Measurements from ENCODE around the gene LAMB2.
A peak's percentile ranks its signal among the peaks of the same experiment; 100 is the strongest.

Gene LAMB2

DNA sequence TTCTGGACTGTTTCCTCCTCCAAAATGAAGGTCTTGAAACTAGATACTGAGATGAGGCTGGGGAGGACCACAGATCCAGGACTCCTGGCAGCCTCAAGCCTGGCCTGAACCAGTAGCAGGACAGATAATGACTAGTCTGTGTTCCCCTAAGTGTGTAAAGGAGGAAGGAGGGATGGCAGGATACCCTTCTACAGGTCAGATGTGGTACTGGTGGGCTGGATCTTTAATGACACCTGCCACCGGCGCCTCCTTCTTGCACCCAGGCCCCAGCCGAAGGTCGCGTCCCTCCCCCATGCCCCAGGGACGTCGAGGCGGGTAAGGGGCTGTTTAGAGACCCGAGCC lies 12.8 kb downstream of the LAMB2 start:
- no peak for DNase-seq

DNA sequence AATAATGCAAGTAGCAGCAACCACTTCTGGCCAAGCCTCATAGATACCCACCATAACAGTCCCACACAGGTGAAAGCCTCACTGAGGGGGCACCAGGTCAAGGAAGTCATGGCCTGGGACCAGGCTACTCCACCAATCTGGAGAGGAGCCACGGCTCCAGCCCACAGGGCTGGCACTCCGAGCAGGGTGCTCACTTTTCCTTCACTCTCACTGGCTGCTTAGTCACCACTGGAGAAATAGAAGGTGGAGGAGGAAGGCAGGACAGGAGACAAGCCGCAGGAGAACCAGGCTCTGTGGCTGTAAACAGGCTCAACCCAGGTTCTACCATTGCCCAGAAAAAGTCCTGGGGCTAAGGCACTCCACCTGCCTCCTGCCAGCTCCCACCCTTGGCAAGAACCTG lies 13.4 kb downstream of the LAMB2 start:
- DNase-seq, result no peak

DNA sequence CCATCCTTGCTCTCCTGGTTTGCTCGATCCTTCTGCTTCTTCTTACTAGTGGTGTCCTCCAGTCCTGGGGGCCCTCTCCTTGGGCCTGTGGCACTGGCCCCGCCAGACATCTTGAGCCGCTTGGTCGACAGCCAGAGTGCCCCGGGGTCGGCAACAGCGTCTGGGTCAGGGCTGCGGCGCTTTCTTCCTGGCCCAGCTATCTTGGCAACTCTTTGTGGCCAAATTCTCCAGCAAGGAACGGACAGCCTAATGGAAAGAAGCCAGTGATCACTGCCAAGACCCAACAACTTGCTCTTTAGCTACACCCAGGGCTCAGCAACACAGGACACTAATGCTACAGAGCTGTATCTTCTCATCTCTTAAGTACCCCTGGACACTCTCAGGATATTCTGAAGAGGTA lies 13.8 kb downstream of the LAMB2 start:
- DNase-seq, result no peak

DNA sequence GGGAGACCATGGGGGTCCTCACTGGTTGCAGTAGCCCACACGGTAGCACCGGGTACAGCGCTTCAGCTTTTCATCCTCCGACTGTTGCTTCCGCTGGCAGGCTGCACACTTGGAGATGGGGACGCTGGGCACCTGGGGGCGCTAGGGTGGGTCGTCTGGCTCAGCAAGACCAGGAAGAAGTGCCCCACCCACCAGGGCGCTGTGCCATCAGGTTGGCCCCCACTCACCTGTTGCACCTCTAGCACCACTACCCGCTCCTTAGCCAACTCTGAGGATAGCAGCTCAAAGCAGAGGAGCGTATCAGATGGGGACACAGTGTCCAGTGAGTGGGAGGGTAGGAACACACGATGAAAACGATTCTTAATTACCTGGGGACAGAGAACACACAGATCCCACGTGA lies 20.6 kb downstream of the LAMB2 start:
- DNase-seq, result no peak

DNA sequence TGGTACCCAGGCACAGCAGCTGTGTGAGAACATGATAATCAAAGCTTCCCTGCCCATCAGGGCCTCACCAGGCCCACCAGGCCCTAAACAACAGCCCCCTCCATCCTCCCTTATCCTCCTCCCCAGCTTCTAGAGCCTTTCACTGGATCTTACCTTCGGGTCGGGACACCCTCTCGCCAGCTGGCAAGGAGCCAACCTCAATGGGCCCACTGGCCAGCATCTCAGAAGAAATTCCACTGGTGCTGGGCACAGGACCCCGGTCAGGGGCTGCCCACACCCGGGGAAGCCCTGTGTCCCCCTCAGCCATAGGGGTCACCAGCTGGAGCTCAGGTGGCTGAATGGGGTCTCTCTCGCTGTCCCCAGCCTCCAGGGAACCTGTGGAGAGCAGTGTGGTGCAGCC lies 21.5 kb downstream of the LAMB2 start:
- no peak for DNase-seq

DNA sequence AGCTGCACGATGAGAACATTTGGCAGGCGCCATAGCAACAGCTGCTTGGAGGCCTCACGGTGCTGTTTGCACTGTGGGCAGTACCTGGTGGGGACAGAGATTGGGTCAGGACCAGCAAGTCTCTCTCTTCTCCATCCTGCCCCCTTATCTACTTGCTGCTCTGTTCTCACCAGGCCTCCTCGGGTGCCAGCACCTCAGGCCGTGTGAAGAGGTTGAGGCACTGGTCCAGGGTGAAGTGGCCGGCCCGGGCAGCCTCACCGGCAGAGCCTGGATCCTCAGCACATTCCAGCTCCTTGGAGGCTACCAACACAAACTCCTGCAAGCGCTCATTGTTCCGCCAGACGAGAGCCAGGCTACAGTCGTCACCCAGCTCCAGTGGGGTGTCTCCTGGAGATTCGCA lies 22.1 kb downstream of the LAMB2 start:
- DNase-seq, result no peak

DNA sequence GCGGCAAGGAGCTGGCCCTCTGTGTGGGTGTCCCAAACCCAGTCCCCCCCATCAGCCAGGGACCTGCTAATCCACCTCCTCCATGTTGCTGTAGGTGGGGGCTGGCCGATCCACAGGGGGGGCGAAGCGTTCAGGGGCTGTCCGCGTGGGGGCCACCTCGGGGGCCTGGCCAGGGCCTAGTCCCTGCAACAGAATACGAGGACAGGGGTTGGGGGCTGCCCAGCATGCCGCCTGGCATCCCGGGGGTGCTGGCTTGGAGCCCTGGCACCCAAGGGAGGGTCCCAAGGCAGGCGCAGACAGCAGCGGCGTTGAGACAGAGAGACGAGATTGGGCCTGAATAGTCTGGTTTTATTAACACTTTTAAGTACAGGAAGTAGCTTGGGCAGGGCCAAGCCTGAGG lies 24.5 kb downstream of the LAMB2 start:
- DNase-seq, result no peak

DNA sequence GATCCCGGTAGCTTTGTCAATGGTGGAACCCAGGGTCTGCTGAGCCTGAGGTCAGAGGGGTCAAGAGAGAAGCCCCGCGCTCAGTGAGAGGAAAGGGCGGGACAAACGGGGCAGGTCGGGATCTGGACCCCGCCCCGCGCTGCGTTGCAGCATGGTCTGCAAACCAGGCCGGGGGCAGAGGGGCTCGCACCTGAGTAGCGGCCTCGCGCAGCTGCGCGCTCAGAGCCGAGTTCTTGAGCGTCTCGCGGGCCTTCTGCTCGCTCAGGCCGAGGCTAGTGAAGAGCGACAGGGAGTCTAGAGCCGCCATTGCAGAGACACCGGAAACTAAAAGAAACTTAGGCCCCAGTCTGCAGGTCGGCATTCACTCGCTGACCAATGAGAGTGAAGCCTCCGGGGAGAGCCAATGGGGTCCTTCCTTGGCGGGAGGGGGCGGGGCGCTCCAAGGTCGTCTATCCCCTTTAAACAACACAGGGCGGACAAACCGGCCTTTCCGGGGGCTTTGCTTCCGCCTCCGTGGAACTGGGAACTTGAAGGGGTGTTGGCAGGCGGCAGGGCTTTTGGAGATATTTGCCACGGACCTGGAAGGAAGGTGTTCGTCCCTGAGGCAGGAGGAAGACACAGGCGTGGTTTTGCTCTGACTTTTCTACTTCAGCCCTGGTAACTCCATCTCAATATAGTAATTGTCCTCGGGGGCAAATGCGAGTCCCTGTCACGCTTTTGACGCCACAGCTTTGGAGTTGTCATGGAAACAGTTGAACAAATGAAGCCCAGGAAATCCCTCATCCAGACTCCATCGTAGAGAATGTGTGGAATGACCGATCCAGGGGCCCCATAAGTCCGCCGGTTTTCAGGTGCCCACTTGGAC lies 28.2 kb downstream of the LAMB2 start, which contains the start of gene QARS1:
QARS1 (minus strand) TSS at position 331 of the 865 bp plus-strand sequence; CDS start at position 307, 24 bp downstream.
- DNase-seq, result peak; percentile 59

DNA sequence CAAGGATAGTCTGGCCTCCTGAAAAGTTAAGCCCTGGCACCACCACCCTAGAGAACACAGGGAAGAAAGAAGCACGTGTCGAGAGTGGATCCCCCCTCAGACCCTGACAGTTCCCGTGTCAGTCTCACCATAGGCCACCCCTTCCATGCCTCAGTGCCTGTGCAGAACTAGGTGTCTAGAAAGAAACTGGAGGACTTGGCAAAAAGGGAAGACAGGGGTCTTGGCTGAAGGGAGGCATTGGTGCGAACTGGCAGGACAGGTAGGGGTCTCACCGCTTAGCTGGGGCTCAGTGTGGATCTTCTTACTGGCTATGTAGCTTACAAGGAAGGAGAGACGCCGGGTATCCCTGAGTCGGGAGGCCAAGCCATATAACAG lies 28.8 kb downstream of the LAMB2 start:
- DNase-seq, result no peak

DNA sequence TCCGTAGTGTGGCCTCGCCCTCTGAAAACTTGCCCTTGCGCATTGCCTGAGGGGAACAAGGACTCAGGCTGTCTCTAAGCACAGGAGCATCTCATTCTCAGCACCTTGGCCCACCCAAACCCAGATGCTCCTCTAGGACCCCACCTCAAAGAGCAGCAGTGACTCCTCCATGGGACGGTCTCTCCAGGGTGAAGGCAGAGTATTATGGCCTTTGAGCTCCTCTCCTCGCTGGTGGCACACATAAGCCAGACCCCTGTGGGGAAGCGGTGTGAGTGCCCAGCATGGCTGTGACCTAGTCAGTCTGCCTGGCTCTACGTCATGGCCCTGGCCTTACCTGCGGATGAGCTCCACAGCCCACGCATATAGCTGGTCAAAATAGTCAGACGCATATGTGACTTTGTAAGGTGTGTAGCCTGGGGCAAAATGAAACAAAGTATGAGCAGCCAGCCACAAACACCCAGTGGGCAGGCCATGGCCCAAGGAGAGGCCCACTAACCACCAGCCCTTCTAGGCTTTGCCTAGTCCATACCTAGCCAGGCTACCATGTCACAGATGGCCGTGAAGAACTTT lies 32.7 kb downstream of the LAMB2 start:
- no peak for DNase-seq

DNA sequence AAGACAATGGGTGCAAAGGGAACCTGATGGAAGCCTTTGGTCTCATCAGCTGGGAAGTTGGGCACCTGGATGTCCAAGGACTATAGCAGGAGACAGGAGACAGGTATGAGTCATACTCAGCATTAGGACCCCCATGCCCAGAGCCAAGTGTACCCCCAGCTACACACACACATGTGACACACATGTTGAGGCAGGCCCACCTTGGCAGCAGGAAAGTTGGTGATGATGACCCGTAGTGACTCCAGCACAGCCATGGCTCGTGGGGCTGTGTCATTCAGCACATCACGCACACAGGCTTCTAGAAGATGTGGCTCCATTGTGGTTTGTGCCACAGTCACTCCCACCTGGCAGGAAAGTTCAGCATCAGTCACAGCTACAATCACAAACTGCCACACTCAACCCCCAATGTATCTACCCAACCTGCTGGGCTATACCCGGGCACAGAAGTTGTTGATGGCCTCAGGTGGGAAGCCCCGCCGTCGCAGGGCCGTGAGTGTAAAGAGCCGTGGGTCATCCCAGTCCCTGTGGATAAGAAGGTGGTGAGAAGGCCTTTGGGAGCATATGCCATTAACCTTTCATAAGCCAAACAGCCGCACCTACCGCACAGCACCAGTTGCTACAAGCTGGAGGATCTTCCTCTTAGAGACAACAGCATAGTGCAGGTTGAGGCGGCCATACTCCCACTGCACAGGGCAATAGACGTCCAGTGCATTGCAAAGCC lies 33.8 kb downstream of the LAMB2 start:
- DNase-seq, result no peak

DNA sequence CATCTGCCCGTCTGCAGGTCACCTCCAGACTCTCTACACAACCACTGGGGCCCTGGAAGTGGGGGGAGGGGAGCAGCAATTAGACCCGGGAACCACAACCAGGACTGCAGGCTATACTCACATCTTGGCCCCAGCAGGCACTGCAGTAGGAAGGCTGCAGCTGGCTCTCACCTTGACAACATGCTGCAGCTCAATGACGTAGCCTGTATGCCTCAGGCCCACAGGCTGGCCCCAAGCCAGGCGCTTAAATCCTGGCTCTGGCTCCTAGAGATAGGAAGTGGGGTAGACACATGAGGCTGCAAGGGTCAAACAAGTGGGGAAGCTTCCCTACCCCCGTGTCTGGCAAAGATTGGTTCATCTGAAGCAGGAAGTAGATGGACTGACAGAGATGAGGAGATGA lies 34.4 kb downstream of the LAMB2 start:
- peak; percentile 9 for DNase-seq

DNA sequence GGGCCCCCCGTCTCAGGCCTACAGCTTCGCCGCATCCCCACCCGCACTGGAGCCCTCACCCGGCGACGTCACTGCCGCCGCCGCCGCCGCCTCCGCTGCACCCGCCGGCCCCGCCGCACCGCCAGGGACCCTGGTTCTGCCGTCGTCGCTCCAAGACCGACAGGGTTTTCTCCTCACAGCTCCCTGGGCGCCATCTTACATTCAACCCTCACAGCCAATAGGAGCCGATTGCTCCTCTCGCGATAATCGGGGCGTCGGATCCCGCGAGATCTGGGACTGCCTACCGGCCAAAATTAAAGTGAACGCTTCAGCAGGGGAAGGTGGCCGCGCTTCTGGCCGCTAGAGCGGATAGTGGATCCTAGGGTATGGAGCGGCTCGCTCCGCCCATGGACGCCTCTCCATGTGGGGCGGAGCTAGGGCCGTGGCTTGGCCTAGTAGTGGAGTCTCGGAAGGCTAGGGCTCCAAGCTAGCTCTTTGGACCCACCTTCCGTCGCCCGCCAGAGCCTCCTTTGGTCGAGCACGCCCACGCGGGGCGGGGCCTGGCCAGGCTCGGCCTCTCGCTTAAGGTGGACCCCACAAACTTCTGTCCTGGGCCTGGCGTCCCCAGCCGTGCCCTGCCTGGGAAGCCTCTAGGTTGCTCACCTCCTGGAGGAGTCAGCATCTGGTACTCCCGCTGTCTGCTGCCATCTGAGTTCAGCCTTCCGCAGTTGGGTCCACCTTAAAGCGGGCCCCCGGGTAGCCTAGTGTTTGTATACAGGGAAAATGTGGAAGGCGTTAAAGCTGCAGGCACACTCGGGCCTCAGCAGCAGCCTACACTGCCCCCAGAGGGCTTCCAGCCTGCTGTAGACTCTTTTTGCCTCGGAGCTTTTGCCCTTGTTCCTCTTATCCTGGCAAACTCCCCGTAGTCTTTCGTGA lies 38.7 kb downstream of the LAMB2 start, which contains the start of gene QRICH1:
QRICH1 (minus strand) TSS at position 219 of the 915 bp plus-strand sequence. CDS start 17,054 bp downstream, outside the sequence.
- DNase-seq, result peak; percentile 83

DNA sequence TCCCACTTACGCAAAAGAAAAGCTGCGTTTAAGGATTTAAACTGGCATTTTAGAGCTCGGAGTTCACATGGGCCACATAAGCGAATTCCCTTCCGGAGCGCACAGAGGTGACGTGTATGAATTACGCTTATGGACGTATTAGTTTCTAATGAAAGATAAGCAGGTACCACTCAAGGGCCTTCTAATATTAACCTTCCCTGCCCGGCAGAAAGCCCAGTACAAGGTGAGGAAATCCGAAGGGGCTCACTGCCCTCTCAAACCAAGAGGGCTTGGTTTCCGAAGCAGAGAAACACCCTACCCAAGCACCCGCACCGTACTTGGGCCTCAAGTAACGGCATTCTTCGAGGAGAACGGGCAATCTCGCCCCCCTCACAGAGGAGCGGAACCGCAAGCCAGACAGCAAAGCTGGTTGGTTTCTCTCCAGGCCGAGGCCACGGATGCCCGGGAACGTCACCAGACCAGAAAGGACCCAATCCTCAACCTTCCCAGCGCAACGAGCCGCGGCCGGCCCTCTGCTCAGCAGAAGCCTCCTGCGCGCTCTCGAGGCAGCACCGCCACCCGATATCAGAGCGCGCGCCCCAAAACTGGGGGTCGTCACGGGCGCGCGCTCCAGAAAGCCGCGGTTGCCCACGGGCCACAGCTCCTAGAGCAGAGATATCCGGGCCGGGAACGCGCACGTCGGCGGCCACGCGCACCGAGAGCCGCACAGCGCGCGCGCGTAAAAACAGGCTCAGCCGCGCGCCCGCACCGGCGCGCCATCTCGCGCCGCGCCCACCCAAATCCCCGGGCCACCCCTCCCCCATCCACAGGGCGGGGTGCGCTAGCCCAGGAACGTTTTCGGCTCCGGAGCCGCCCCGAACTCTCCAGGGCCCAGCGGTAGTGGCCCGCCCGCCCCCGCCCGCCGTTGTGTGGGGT lies 39.7 kb downstream of the LAMB2 start:
- DNase-seq, result peak; percentile 1

DNA sequence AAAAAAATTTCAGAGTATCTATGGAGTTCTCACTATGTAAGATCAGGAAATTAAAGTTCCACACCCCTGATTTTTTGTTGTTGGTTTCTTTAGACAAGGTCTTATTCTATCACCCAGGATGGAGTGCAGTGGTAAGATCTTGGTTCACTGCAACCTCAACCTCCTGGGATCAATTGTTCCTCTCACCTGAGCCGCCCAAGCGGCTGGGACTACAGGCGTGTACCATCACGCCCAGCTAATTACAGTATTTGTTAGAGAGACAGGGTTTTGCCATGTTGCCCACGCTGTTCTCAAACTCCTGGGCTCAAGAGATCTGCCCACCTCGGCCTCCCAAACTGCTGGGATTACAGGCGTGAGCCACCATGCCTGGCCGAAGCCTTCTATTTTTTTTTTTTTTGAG lies 51.4 kb downstream of the LAMB2 start:
- no peak for DNase-seq

DNA sequence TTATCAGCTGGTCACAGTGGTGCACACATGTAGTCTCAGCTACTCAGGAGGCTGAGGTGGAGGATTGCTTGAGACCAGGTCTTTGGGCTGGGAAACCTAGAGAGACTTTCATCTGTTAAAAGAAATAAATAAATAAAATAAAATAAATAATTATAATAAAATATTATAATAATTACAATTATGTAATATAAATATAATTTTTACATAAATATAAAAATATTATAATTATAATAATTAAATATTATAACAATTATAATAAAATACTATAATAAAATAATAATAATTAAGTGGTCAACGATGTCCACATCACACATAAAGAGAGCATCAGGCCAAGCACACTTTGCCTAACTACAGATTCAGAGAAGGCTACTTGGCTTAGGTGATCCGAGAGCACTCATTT lies 53.6 kb downstream of the LAMB2 start:
- DNase-seq, result no peak

DNA sequence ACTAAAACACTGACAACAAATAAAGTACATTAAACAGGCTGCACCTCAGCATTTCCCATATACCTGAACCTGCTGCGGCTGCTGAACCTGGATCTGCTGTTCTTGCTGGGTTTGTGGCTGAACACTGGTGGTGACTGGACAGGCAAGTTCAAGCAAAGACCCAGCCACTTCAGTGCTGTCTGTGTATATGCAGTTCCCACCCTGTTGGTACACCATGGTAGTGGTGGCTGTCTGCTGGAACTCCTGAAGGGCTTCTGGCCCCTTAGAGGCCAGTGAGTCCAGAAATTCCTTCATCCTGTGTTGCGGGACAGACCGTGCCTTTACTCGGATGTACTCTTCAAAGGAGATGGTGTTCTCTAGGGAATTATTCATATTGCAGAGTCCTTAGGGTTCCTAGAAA lies 56.2 kb downstream of the LAMB2 start:
- no peak for DNase-seq

DNA sequence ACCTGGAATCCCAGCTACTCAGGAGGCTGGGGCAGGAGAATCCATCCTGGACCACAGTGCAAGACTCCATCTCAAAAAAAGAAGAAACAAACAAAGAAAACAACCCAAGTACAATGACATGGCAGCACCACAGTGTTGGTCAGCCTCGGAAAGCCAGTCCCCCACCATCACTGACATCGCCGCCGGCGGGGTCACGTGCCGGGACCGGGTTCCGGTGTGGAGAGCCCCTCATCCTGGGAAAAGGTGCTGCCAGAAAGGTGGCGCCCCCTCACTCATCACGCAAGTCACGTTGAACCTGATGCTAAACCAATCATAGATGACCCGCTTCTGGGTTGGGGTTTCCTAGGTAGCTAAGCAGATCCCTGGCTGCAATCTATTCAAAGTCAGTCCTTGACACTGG lies 56.7 kb downstream of the LAMB2 start:
- no peak for DNase-seq

Measured in DMS153 (cell line).